ENCODE results near the gene UACA.
"Not testable (repeated sequence)": the region's sequence is repeated elsewhere in the genome, so short reads cannot be mapped to it uniquely, and the experiment has no call there.

Gene UACA

DNA sequence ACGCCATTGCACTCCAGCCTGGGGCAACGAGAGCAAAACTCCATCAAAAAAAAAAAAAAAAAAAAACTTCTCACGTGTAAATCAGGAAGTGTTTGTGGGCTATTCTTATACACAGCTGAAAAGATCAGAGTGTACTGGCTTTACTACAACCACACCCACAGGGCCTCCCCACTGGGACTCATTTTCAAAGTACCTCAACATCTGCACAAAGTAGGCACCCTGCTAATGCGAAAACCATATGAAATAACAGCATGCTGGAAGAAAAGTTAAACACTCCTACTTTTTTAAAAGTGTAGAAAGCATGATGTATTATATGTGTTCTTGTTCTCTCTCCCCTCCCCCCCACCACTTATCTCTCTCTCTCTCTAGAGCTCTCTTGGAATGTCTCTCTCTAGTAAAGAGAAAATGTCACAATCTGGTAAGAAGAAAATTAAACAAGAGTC, 11.1 kb downstream of the UACA start:
- no peak for DNase-seq (ENCODE audit: low read depth in 2 of 2)

- DNase-seq (ENCODE audit: low read depth in 2 of 2) = no peak
Measured at GRCh38 chr15:70750203-70750869, 13.0 kb downstream of the UACA start.

DNA sequence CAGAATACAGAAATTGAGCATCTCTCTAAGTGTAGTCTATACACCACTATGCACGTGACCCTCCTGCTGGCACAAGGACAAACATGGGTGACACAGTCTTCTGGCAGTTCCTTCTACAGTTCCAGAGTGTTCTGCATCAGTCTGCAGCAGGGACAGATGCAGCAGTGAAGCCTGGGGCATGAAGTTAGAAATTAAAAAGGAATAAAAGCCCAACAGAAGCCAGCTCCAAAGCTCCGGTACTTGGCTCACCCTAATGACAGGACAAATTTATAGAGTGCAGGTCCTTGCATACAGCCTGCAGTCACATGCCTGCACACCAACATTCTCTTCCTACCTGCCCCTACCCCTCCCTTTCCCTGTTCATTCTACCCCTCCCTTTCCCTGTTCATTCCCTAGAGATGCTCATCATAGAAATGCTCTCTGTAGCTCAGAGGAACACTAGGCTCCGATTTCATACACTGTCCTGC, 15.0 kb downstream of the UACA start:
- DNase-seq (ENCODE audit: low read depth in 2 of 2) = no peak

- not testable (repeated sequence) for DNase-seq (ENCODE audit: low read depth in 2 of 2)
Measured at GRCh38 chr15:70746598-70746997, 16.8 kb downstream of the UACA start.

DNA sequence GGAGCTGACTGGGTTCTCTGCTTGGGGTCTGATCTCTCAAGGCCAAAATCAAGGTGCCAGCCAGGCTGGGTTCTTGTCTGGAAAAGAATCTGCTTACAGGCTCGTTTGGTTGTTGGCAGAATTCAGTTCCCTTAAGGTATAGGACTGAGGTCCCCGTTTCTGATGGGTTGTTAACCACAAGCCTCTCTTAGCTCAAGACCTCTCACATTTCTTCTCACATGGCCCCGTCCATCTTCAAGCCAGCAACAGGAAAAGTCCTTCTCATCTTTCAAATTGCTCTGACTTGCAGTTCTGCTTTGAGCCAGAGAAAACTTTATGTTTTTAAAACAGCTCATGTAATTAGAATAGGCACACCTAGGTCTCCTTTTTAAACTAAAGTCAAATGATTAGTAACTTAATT, 20.4 kb downstream of the UACA start:
- DNase-seq (ENCODE audit: low read depth in 2 of 2) = no peak

DNA sequence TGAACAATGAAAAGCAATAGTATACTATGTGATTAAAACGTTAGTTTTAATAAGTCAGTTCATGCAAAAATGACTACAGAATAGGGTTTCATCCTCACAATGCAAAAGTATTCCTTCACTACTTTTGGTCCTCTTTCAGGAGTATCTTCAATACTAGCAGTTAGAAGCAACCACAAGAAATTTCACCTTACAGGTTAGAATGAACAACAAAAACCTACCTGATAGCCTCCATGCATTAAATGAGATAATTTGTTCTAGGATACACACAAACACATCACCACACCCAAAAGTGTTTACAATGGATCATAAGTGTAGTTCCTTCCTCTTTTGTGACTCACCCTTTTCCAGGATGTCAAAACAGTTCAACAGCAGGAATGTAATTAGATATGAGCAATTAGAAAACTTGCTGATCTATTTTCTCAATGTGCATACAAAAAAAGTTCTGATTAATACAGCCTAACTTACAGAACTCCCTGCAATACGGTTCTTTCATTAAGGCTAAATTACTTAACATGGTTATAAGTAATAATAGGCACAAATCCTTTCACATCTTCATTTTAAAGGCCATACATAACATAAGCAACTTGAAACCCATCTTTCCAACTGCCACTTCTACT, 21.6 kb downstream of the UACA start:
- no peak for DNase-seq (ENCODE audit: low read depth in 2 of 2)

GRCh38 chr15:70741107-70741531, 22.2 kb downstream of the UACA start:
- DNase-seq (ENCODE audit: low read depth in 2 of 2) = no peak

DNA sequence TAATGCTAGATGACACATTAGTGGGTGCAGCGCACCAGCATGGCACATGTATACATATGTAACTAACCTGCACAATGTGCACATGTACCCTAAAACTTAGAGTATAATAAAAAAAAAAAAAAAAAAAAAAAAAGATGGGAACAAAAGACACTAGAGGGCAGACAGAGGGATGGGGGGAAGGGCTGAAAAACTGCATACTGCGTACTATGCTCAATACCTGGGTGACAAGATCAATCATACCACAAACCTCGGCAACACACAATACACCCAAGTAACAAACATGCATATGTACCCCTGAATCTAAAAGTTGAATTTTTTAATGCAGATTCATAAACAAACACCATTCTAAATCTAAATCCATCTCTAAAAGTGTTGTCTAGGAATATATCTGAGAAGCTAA, 28.3 kb downstream of the UACA start:
- not testable (repeated sequence) for DNase-seq (ENCODE audit: low read depth in 2 of 2)

DNA sequence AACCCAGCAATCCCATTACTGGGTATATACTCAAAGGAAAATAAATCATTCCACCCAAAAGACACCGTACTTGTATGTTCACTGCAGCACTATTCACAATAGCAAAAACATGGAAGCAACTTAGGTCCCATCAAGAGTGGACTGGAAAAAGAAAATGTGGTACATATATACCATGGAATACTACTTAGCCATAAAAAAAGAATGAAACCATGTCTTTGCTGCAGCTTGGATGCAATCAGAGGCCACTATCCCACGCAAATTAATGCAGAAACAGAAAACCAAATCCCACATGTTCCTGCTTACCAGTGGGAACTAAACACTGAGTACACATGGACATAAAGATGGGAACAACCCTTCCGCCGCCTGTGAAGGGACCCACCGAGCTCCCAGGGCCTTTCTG, 34.2 kb downstream of the UACA start:
- no peak for DNase-seq (ENCODE audit: low read depth in 2 of 2)

GRCh38 chr15:70726753-70727152, 36.6 kb downstream of the UACA start:
- no peak for DNase-seq (ENCODE audit: low read depth in 2 of 2)

- no peak for DNase-seq (ENCODE audit: low read depth in 2 of 2)
Measured at GRCh38 chr15:70723927-70724326, 39.4 kb downstream of the UACA start.

DNA sequence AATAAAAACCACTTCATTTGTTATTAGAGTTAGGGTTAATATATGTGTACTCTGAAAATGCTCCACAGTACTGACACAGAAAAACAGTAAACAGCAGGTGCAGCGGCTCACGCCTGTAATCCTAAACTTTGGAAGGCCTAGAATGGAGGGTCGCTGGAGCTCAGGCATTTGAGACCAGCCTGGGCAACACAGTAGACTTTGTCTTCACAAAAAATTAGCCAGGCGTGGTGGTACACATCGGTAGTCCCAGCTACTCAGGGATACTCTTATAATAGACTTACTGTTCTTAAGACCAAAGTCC, 40.3 kb downstream of the UACA start:
- no peak for DNase-seq (ENCODE audit: low read depth in 2 of 2)

DNA sequence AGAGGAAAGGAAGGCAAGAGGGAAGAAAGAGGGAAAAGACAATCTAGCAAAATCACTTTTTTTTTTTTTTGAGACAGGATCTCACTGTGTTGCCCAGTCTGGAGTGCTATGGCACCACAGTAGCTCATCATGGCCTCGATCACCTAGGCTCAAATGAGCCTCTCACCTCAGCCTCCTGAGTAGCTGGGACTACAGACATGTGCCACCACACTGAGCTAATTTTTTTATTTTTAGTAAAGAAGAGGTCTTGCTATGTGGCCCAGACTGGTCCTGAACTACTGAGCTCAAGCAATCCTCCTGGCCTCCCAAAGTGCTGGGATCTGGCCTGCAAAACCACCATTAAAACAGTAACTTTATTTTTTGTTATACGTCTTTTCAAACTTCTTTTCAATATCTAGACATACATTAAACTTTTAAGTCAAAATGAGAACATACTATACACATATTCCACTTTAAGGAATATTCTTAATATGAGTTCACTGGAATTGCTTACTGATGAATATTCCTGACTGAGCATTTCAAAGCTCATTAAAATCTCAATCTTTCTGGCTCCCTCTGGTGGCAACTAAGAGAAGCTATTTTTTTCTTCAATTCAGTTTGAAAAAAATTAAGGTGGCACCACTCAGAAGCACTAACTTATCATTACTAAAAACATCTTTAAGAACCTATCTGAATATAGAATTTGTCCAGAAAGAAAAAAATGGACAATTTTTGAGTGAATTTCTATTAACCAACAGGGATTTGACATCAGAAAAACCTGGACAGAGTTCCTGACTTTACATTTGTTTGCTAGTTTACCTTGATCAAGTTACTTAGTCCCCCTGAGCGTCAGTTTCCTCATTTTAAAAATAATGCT, 40.9 kb downstream of the UACA start:
- DNase-seq (ENCODE audit: low read depth in 2 of 2) = no peak

GRCh38 chr15:70720228-70721016, 42.9 kb downstream of the UACA start:
- no peak for DNase-seq (ENCODE audit: low read depth in 2 of 2)

- no peak for DNase-seq (ENCODE audit: low read depth in 2 of 2)
Measured at GRCh38 chr15:70717237-70717793, 46.0 kb downstream of the UACA start.

DNA sequence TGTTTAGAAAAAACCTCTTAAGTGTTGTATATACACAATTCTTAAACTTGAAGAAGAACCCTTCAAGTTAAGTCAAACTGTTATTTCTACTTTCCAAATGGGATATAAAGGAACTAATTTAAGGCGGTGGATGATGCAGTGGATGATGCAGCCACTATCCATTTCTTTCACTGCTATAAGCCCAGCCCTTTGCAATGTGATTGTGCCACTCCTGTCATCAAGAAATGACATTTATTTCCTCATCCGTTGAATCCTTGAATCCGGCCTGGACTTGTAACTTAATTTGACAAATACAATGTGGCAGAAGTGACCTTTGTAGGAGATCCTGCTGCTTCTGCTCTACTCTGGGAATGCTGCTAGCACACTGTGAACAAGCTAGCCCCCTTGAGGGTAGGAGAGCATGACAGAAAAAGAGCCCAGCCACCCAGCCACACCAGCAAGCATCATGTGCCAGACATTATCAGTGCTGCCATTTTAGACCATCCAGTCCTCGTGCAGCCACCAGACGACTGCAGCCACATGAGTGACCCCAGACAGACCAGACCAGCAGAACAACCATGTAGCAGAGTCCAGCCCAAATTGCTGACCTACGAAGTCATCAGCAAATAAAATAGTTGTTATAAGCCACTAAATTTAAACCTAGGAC, 47.4 kb downstream of the UACA start:
- no peak for DNase-seq (ENCODE audit: low read depth in 2 of 2)

- no peak for DNase-seq (ENCODE audit: low read depth in 2 of 2)
Measured at GRCh38 chr15:70714565-70714964, 48.8 kb downstream of the UACA start.

DNA sequence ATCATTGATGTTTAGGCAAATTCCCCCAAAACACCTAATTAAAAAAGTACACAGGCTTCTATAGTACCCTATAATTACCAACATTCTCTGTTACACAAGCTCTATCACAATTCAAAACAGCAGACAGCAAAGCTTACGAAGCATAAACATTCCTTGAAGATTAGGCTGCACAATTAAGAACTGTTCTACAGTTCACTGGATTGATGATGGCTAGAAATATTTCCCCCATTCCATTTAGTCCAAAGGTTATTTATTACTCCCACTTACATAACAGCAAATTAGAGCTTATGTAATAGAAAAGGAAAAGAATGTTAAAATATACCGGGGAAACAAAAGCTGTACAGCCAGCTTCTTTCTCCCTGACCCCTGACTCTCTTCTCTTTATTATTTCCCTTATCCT, 49.3 kb downstream of the UACA start:
- DNase-seq (ENCODE audit: low read depth in 2 of 2) = no peak

GRCh38 chr15:70712271-70712670, 51.1 kb downstream of the UACA start:
- no peak for DNase-seq (ENCODE audit: low read depth in 2 of 2)

DNA sequence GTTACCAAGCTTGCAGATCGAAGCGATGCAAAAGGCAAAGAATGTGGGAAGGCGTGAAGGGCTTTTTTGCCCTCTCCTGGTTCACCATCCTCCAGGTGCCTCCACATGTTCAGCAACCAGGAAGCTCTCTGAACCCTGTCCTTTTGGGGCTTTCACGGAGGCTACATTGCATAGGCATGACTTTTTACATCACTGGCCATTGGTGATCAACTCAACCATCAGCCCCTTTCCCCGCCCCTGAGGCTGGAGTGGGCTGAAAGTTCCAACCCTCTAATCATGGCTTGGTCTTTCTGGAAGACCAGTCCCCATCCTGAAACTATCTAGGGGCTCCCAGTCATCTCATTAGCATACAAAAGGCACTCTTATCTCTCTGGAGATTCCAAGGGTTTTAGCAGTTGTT, 52.6 kb downstream of the UACA start:
- DNase-seq (ENCODE audit: low read depth in 2 of 2) = no peak

- no peak for DNase-seq (ENCODE audit: low read depth in 2 of 2)
Measured at GRCh38 chr15:70708839-70709238, 54.5 kb downstream of the UACA start.
